Left lung (tissue), 10 donors: ENCODE measurements around the gene UBA5. TPM values are rescaled to one million over a fixed set of nuclear protein-coding genes. Genes with fewer than 3 reads are reported as not detected.

Experiments
- ATAC-seq: fragments of 200-7000 bp; cut with Tn5 transposase; one replicate; pipeline ENCODE4 v1.9.1; 2020; ENCODE audit warnings: moderate library complexity
- DNase-seq, 4 donors: peaks; one replicate each; pipeline ENCODE4 v3.0.0-alpha.2; 2013 to 2020
- H3K27ac ChIP-seq, 2 donors: fragments of 200-600 bp; sonication (generic) in 1 of 2; one replicate each; pipeline versions ENCODE4 v1.5.0 to v1.8.0; 2020 to 2021
- H3K27me3 ChIP-seq, 2 donors: fragments of 200-600 bp; sonication (generic) in 1 of 2; one replicate each; pipeline versions ENCODE4 v1.5.0 to v1.8.0; 2020 to 2021
- H3K36me3 ChIP-seq, 2 donors: fragments of 200-600 bp; sonication (generic) in 1 of 2; one replicate each; pipeline versions ENCODE4 v1.5.0 to v1.8.0; 2020 to 2021
- H3K4me1 ChIP-seq, 2 donors: fragments of 200-600 bp; one replicate each; pipeline ENCODE4 v1.8.0; 2021
- H3K4me3 ChIP-seq, 2 donors: fragments of 200-600 bp; sonication (generic) in 1 of 2; one replicate each; pipeline versions ENCODE4 v1.5.0 to v1.8.0; 2020 to 2021; ENCODE audit warnings: mild to moderate bottlenecking in 1 of 2
- H3K9me3 ChIP-seq, 2 donors: fragments of 200-600 bp; sonication (generic) in 1 of 2; one replicate each; pipeline versions ENCODE4 v1.5.0 to v1.8.0; 2020 to 2021
- intact Hi-C, 2 donors: fragments of 100-400 bp; cut with DNase I; formaldehyde crosslinking; loops; one replicate each; pipeline versions ENCODE4 v1.11.2 to v1.14.2; 2022
- polyA plus RNA-seq, 6 donors: library from polyadenylated mRNA; unstranded; fragments of 120-200 nt; gene quantifications; one replicate each; pipeline ENCODE4 v1.2.1, GENCODE V29; 2013; ENCODE audit not compliant: insufficient read length in 6 of 6
- total RNA-seq, 2 donors: library from RNA; stranded (reverse); fragmentation: NEBNext Ultra II Directional; extraction: Animal tissue kit (Norgen Biotek cat#: 25700); gene quantifications; one replicate each; pipeline ENCODE4 v1.2.1, GENCODE V29; 2021
- TF ChIP-seq, protein P1 (sequence below), 2 donors: fragments of 200-600 bp; sonication (generic) in 1 of 2; IDR thresholded peaks; one replicate each; pipeline versions ENCODE4 v1.5.0 to v1.8.0; 2021; ENCODE audit warnings: antibody characterized with exemption in 2 of 2
- donor health status: DM: no; HTN: yes; CAD: no.
- donor health status: DM: no; HTN: no; CAD: no.

UBA5 gene
- total and polyA plus RNA-seq, 8 donors, result 34.1 to 89.3 (median 75.5) TPM

- ATAC-seq, result no peak
- TF ChIP-seq, protein P1, sequence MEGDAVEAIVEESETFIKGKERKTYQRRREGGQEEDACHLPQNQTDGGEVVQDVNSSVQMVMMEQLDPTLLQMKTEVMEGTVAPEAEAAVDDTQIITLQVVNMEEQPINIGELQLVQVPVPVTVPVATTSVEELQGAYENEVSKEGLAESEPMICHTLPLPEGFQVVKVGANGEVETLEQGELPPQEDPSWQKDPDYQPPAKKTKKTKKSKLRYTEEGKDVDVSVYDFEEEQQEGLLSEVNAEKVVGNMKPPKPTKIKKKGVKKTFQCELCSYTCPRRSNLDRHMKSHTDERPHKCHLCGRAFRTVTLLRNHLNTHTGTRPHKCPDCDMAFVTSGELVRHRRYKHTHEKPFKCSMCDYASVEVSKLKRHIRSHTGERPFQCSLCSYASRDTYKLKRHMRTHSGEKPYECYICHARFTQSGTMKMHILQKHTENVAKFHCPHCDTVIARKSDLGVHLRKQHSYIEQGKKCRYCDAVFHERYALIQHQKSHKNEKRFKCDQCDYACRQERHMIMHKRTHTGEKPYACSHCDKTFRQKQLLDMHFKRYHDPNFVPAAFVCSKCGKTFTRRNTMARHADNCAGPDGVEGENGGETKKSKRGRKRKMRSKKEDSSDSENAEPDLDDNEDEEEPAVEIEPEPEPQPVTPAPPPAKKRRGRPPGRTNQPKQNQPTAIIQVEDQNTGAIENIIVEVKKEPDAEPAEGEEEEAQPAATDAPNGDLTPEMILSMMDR (IDR thresholded peaks at IDR 0.05), result no peak
- no peaks in the 10 kb centered on the region for H3K27me3 ChIP-seq
- no peaks in the 10 kb centered on the region for H3K9me3 ChIP-seq
- H3K4me3 ChIP-seq, result no peak overlapping the region
- no peaks in the 10 kb centered on the region for H3K4me1 ChIP-seq
- peaks cover 0 to 96% of the 10 kb centered on the region in 2 donors for H3K36me3 ChIP-seq
- intact Hi-C loops, result no loop called here
- DNase-seq, result no peak
- no peak overlapping the region for H3K27ac ChIP-seq
These were observed 19.8 kb downstream of the UBA5 start for GRCh38 chr3:132679911-132680310.

DNA sequence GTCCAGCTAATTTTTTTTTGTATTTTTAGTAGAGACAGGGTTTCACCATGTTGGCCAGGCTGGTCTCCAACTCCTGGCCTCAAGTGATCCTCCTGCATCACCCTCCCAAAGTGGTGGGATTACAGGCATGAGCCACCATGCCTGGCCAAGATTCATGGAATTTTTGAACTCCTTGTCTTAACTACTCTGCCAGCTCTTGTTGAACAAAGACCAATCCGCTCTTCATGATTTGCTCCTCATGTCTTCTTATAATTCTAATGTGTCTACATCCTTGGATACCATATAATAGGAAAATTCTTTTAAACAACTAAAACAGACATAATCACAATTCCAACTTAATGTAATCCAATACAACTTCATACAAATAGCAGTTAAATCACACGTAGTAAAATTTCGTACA is 21.3 kb downstream of the UBA5 start:
- Histone ChIP-seq H3K27me3 (no peaks in the 10 kb centered on the region), H3K27ac (no peak overlapping the region), H3K9me3 (no peaks in the 10 kb centered on the region), H3K36me3 (peaks cover 0 to 96% of the 10 kb centered on the region in 2 donors), H3K4me1 (no peaks in the 10 kb centered on the region), H3K4me3 (no peak overlapping the region)
- DNase-seq (no peak), ATAC-seq (no peak)
- intact Hi-C loops, result no loop called here
- TF ChIP-seq, protein P1 (IDR thresholded peaks at IDR 0.05), result no peak

- TF ChIP-seq, protein P1 (IDR thresholded peaks at IDR 0.05), result no peak
- Histone ChIP-seq H3K4me3 (no peak overlapping the region), H3K27me3 (no peaks in the 10 kb centered on the region), H3K9me3 (no peaks in the 10 kb centered on the region), H3K36me3 (peaks cover 0 to 96% of the 10 kb centered on the region in 2 donors), H3K27ac (no peak overlapping the region), H3K4me1 (no peaks in the 10 kb centered on the region)
- intact Hi-C loops, result no loop called here
- DNase-seq (no peak), ATAC-seq (no peak)
These were observed 22.1 kb downstream of the UBA5 start for GRCh38 chr3:132682201-132682600.

DNA sequence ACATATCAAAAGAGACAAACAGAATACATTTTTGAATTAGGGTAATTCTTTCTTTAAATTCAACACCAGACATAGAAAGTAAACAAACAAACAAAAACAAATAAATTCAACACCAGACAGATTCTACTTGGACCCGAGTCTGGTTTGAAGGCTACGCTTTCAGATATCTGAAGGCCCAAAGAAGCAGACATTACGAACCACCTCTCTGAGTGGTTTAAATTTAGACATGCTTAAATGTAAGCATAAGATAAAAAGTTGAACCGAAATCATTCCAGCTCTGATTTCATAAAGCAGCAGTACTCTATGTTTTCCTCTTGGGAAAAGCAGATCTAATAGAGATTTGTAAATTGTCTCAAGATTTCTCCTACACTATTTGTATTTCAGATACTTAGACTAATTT is 29.9 kb downstream of the UBA5 start:
- H3K27ac ChIP-seq, result no peak overlapping the region
- DNase-seq (no peak), ATAC-seq (no peak)
- H3K4me1 ChIP-seq, result no peaks in the 10 kb centered on the region
- H3K9me3 ChIP-seq, result no peaks in the 10 kb centered on the region
- no peaks in the 10 kb centered on the region for H3K27me3 ChIP-seq
- H3K4me3 ChIP-seq, result no peak overlapping the region
- intact Hi-C loops, result no loop called here
- TF ChIP-seq, protein P1 (IDR thresholded peaks at IDR 0.05), result no peak
- peaks cover 0 to 96% of the 10 kb centered on the region in 2 donors for H3K36me3 ChIP-seq

GRCh38 chr3:132694991-132695390 is 34.9 kb downstream of the UBA5 start:
- ATAC-seq (no peak), DNase-seq (no peak)
- intact Hi-C loops, result no loop called here
- H3K27me3 ChIP-seq, result no peaks in the 10 kb centered on the region
- H3K36me3 ChIP-seq, result peaks cover 0 to 96% of the 10 kb centered on the region in 2 donors
- no peaks in the 10 kb centered on the region for H3K4me1 ChIP-seq
- no peak overlapping the region for H3K4me3 ChIP-seq
- TF ChIP-seq, protein P1 (IDR thresholded peaks at IDR 0.05), result no peak
- no peak overlapping the region for H3K27ac ChIP-seq
- H3K9me3 ChIP-seq, result no peaks in the 10 kb centered on the region
